H1 (cell line): ENCODE measurements around the gene FAM83G. TPM values are rescaled to one million over a fixed set of nuclear protein-coding genes. Genes with fewer than 3 reads are reported as not detected.

Experiments used
- ATF3 ChIP-seq: IDR thresholded peaks from 2 replicates; pipeline ENCODE4 v1.6.1; 2011; ENCODE audit warnings: low read depth, mild to moderate bottlenecking, low read length; ENCODE audit not compliant: insufficient read depth
- polyA plus RNA-seq, 7 experiments: library from polyadenylated mRNA; depleted of rRNA in 3 of 7; stranded (reverse) in 5 of 7; unstranded in 2 of 7; fragments of >200 nt in 5 of 7; fragments of 200-250 nt in 2 of 7; gene quantifications; 1 replicate in 5 of 7; 2 replicates in 1 of 7; 4 replicates in 1 of 7; pipeline versions ENCODE4 v1.2.1 to v1.2.3, GENCODE V29; 2011 to 2013; ENCODE audit warnings: missing spikeins in 2 of 7, mixed read lengths in 2 of 7
- total RNA-seq: library from RNA; stranded (reverse); fragmentation: NEBNext Ultra II Directional; extraction: Animal tissue kit (Norgen Biotek cat#: 25700); gene quantifications from 2 replicates; pipeline ENCODE4 v1.2.1, GENCODE V29; 2021

The FAM83G gene
- total and polyA plus RNA-seq, 2 of the 8 experiments (the other 6 are each of a cell fraction or from before 2014, with no cell fraction given) = 15.4 to 29.0 TPM

GRCh38 chr17:18938692-18939023, 65.9 kb downstream of the FAM83G start (continued):
- TF ChIP-seq ATF3 = no peak
